Fibroblast of skin of right quadriceps (primary cell): ENCODE results near the gene MBD4.
"Not testable (repeated sequence)": the region's sequence is repeated elsewhere in the genome, so short reads cannot be mapped to it uniquely, and the experiment has no call there.

Experiments
- DNase-seq: peaks from one replicate; pipeline ENCODE4 v3.0.0-alpha.2; 2013

The MBD4 gene

DNA sequence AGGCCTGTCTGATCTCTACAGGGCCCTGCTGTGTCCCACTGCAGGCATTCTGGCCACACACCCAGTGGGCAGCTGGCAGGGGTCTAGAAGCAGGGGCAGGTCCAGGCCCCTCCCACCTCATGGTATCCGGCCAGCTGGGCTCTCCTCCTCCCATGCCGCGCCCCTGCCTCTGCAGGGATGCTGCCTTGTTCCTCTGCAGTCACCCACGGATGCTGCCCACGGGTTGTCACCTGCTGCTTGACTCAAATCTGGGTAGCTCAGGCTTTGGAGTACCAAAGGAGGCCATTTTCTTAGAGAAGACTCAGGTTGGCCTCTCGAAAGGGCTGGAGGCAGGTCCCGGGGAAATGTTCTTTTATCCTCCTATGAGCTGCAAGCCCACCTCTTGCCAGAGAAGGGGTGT, 36.3 kb downstream of the MBD4 start:
- no peak for DNase-seq

GRCh38 chr3:129402616-129403015, 37.1 kb downstream of the MBD4 start:
- DNase-seq, result no peak

GRCh38 chr3:129402210-129402609, 37.5 kb downstream of the MBD4 start:
- no peak for DNase-seq

- no peak for DNase-seq
Measured at GRCh38 chr3:129399895-129400357, 39.8 kb downstream of the MBD4 start.

GRCh38 chr3:129399145-129399894, 40.4 kb downstream of the MBD4 start:
- peak; percentile 96 for DNase-seq

GRCh38 chr3:129398803-129399144, 41.0 kb downstream of the MBD4 start:
- no peak for DNase-seq

GRCh38 chr3:129393760-129394564, 45.8 kb downstream of the MBD4 start:
- DNase-seq, result not testable (repeated sequence)

- DNase-seq, result no peak
Measured at GRCh38 chr3:129393271-129393670, 46.5 kb downstream of the MBD4 start.

GRCh38 chr3:129392106-129392887, 47.5 kb downstream of the MBD4 start:
- DNase-seq, result not testable (repeated sequence)

GRCh38 chr3:129391583-129391982, 48.2 kb downstream of the MBD4 start:
- not testable (repeated sequence) for DNase-seq

GRCh38 chr3:129389572-129389937, 50.2 kb downstream of the MBD4 start:
- no peak for DNase-seq

DNA sequence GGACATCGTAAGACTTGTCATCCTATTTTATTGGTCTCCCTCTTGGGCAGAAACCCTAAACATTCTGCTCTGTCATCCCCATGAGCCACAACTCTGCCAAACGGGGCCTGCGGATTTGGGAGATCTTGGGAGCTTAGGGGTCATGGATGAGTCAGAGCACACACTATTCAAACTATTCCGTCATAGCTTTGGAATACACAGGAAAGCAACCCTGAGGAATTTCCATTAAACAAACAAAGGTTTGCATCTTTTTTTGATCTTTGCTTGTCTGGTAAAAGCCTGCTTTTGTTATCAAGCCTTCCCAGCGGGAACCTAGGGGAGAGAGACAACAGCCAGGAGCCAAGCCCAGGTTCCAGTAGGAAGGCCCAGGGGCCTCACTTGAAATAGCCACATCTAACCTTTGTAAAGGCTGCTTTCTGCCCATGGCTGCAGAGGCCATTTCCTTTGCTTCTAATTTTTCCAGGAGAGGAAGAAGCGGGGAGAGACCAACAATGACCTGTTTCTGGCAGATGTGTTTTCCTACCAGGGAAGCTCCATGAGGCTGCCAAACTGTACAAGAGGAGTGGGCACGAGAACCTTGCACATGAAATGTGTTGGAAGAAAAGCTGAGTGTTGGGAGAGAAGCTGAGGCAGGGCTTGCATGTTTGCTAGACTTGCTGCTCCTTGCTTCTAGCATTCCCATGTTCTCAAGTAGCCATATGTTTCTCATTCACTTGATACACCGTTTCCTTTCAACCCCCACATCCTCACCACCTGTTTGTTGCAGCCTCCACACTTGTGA, 50.8 kb downstream of the MBD4 start:
- DNase-seq, result peak; percentile 77

DNA sequence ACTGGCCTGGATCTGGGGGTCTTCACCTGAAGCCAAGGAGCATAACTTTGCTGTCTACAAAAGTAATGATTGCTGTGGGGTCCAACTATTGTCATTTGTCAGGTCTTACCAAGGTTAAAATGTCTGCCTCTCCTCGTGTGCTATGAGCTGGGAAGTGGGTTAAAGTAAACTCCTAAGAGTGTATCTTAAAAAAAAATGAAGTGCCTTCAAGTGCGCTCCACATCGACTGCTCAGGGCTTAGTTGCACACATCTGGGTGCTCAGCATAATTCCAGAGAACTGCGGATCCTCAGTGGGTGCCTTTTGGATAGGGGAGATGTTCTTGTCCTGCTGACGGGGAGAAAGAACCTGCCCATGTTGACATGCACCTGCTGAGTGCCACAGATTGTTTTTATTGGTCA, 52.3 kb downstream of the MBD4 start:
- DNase-seq, result no peak

DNA sequence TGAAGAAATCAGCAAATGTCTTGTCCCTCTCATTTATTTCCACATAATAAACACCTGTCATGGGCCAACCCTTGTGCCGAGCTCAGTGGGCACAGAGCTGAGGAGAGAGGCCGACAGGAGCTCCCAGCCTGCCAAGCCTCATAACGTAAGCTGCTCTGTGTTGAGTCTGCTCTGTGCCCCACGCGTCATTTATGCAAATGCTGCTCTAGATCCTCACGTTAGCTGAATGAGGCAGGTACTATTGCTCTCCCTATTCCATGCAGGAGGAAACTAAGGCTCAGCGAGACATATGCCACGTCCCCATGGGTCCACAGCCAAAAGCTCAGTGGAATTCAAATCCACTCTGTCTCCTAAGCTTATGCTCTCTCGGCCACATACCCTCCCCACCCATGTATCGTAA, 52.8 kb downstream of the MBD4 start:
- DNase-seq, result no peak

DNA sequence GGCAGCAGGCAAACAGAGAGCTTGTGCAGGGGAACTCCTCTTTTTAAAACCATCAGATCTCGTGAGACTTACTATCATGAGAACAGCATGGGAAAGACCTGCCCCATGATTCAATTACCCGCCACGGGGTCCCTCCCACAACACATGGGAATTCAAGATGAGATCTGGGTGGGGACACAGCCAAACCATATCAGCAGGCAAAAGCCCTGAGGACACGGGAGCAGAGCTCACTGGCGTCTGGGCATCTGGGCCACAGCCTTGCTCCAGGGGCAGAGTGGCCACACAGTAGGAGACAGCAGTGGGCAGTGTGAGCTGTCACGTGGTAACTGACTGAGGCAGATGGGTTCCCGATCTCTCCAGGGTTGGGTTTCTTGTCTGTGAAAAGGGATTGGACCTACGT, 54.2 kb downstream of the MBD4 start:
- DNase-seq, result not testable (repeated sequence)

DNA sequence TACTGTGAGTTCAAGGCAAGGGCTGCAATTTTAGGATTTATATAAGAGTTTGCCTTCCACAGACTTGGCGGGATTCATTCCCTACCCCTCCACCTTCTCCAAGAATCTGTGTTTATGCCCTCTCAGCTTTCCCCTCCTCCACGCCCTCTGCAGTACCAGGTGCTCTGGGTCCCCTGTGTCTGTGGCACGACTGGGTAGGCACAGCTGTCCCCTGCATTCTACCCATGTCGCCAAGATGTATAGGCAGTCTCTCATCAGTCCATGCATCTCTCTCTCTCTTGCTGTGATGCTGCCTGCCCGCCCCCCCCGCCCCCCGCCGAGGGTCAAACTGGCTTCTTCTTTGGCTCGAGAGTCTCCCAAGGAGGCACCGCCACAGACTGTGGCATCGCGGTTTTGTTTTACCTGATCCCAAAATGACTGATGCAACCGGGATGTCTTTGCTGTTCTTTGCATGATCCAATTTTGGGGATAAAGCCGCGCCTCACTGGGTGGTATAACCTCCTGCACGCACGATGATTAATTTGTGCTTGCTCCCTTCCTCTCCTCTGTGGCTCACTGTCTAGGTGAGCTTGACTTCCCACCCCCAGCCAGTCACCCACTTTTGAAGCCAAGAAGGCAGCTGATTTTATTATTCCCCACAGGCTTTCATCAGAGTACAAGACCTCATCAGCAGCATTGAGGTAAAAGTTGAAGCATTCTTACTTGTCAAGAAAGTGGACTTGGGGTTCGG, 55.0 kb downstream of the MBD4 start:
- no peak for DNase-seq

GRCh38 chr3:129384103-129384502, 55.6 kb downstream of the MBD4 start:
- not testable (repeated sequence) for DNase-seq

- DNase-seq, result peak; percentile 55
Measured at GRCh38 chr3:129383292-129383860, 56.4 kb downstream of the MBD4 start.

GRCh38 chr3:129382366-129382765, 57.4 kb downstream of the MBD4 start:
- no peak for DNase-seq
